ENCODE measurements around the gene NAALAD2. TPM values are rescaled to one million over a fixed set of nuclear protein-coding genes. Genes with fewer than 3 reads are reported as not detected.

The NAALAD2 gene
- polyA plus RNA-seq, 1 donor (not counting 4 experiments of a cell fraction or from before 2014, with no cell fraction given), result not detected

GRCh38 chr11:90120191-90120590 is 14.3 kb upstream of the NAALAD2 start:
- Histone ChIP-seq H3K9ac (ENCODE audit: control insufficient read depth, extremely low read depth, insufficient read depth, low read length) (no peak overlapping the region), H3K9me1 (ENCODE audit: control insufficient read depth, extremely low read depth, insufficient read depth, low read length) (no peaks in the 10 kb centered on the region), H4K20me1 (ENCODE audit: control insufficient read depth, extremely low read depth, insufficient read depth, low read length) (no peaks in the 10 kb centered on the region), H3K27me3 (ENCODE audit: control insufficient read depth, extremely low read depth, insufficient read depth, low read length) (no peaks in the 10 kb centered on the region), H3K4me3 (ENCODE audit: control insufficient read depth in 2 of 3, extremely low read depth in 1 of 3, insufficient read depth in 2 of 3, low read depth in 1 of 3, low read length in 3 of 3) (no peak overlapping the region), H3K27ac (ENCODE audit: control insufficient read depth, insufficient read depth, low read length) (no peak overlapping the region), H2AFZ (ENCODE audit: control insufficient read depth, low read length) (no peak overlapping the region), H3K36me3 (ENCODE audit: control insufficient read depth in 2 of 2, extremely low read depth in 1 of 2, insufficient read depth in 2 of 2, low read length in 2 of 2) (no peaks in the 10 kb centered on the region), H3K4me1 (ENCODE audit: control insufficient read depth, extremely low read depth, insufficient read depth, low read length) (no peaks in the 10 kb centered on the region), H3K9me3 (ENCODE audit: control insufficient read depth, low read depth, low read length) (no peaks in the 10 kb centered on the region), H3K79me2 (ENCODE audit: control insufficient read depth, insufficient read depth, low read length) (no peaks in the 10 kb centered on the region), H3K4me2 (ENCODE audit: control insufficient read depth, extremely low read depth, insufficient read depth, low read depth, low read length) (no peak overlapping the region)
- dilution Hi-C loops (cut with MboI; ENCODE audit: extremely low pct_ligation_motif_present, low sequenced_read_pairs), result no loop called here
- FAIRE-seq, result no peak
- no peak for TF ChIP-seq EZH2 (IDR thresholded peaks at IDR 0.05; ENCODE audit: low read length)
- TF ChIP-seq, protein P1, sequence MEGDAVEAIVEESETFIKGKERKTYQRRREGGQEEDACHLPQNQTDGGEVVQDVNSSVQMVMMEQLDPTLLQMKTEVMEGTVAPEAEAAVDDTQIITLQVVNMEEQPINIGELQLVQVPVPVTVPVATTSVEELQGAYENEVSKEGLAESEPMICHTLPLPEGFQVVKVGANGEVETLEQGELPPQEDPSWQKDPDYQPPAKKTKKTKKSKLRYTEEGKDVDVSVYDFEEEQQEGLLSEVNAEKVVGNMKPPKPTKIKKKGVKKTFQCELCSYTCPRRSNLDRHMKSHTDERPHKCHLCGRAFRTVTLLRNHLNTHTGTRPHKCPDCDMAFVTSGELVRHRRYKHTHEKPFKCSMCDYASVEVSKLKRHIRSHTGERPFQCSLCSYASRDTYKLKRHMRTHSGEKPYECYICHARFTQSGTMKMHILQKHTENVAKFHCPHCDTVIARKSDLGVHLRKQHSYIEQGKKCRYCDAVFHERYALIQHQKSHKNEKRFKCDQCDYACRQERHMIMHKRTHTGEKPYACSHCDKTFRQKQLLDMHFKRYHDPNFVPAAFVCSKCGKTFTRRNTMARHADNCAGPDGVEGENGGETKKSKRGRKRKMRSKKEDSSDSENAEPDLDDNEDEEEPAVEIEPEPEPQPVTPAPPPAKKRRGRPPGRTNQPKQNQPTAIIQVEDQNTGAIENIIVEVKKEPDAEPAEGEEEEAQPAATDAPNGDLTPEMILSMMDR (optimal IDR thresholded peaks at IDR 0.05 in 1 of 3, IDR thresholded peaks at IDR 0.05 in 1 of 3, conservative IDR thresholded peaks at IDR 0.05 in 1 of 3; ENCODE audit: extremely low read depth in 1 of 3, insufficient read depth in 2 of 3, low read length in 3 of 3), result no peak
- no peak for DNase-seq (ENCODE audit: low read depth, low spot score)

- Histone ChIP-seq H3K27ac (ENCODE audit: control insufficient read depth, insufficient read depth, low read length) (no peak overlapping the region), H4K20me1 (ENCODE audit: control insufficient read depth, extremely low read depth, insufficient read depth, low read length) (no peaks in the 10 kb centered on the region), H3K36me3 (ENCODE audit: control insufficient read depth in 2 of 2, extremely low read depth in 1 of 2, insufficient read depth in 2 of 2, low read length in 2 of 2) (no peaks in the 10 kb centered on the region), H3K9me1 (ENCODE audit: control insufficient read depth, extremely low read depth, insufficient read depth, low read length) (no peaks in the 10 kb centered on the region), H3K9ac (ENCODE audit: control insufficient read depth, extremely low read depth, insufficient read depth, low read length) (no peak overlapping the region), H3K79me2 (ENCODE audit: control insufficient read depth, insufficient read depth, low read length) (no peaks in the 10 kb centered on the region), H3K4me2 (ENCODE audit: control insufficient read depth, extremely low read depth, insufficient read depth, low read depth, low read length) (no peak overlapping the region), H3K27me3 (ENCODE audit: control insufficient read depth, extremely low read depth, insufficient read depth, low read length) (no peaks in the 10 kb centered on the region), H3K9me3 (ENCODE audit: control insufficient read depth, low read depth, low read length) (no peaks in the 10 kb centered on the region), H2AFZ (ENCODE audit: control insufficient read depth, low read length) (no peak overlapping the region), H3K4me3 (ENCODE audit: control insufficient read depth in 2 of 3, extremely low read depth in 1 of 3, insufficient read depth in 2 of 3, low read depth in 1 of 3, low read length in 3 of 3) (no peak overlapping the region), H3K4me1 (ENCODE audit: control insufficient read depth, extremely low read depth, insufficient read depth, low read length) (no peaks in the 10 kb centered on the region)
- no peak for DNase-seq (ENCODE audit: low read depth, low spot score)
- no peak for TF ChIP-seq EZH2 (IDR thresholded peaks at IDR 0.05; ENCODE audit: low read length)
- TF ChIP-seq, protein P1 (optimal IDR thresholded peaks at IDR 0.05 in 1 of 3, IDR thresholded peaks at IDR 0.05 in 1 of 3, conservative IDR thresholded peaks at IDR 0.05 in 1 of 3; ENCODE audit: extremely low read depth in 1 of 3, insufficient read depth in 2 of 3, low read length in 3 of 3), result no peak
- no peak for FAIRE-seq
- dilution Hi-C loops (cut with MboI; ENCODE audit: extremely low pct_ligation_motif_present, low sequenced_read_pairs), result no loop called here
Observed at GRCh38 chr11:90124371-90124770, 10.1 kb upstream of the NAALAD2 start.

Measured in keratinocyte (primary cell).